IMR-90 (cell line): ENCODE results near the gene ARHGAP12. TPM values are rescaled to one million over a fixed set of nuclear protein-coding genes. Genes with fewer than 3 reads are reported as not detected.
"Not testable (repeated sequence)": the region's sequence is repeated elsewhere in the genome, so short reads cannot be mapped to it uniquely, and the experiment has no call there.

Experiments
- ATAC-seq: fragments of 200-7000 bp; cut with Tn5 transposase; 2 replicates; pipeline ENCODE4 v1.9.1; 2020; ENCODE audit warnings: low read depth, mild to moderate bottlenecking, moderate library complexity
- BruUV-seq: library from RNA; stranded (reverse); fragments of 400-500 nt; replicated peaks from 2 replicates; lab custom pipeline; 2021; lab: Mats Ljungman, UMichigan
- CTCF ChIA-PET: fragments of 300-600 bp; formaldehyde crosslinking; extraction: SDS; loops from one replicate; lab custom pipeline; 2021; ENCODE audit warnings: antibody characterized with exemption; lab: Yijun Ruan, JAX
- POLR2A ChIA-PET: fragments of 300-600 bp; sonication (Branson Sonifier 250); formaldehyde crosslinking; loops from one replicate; lab custom pipeline; 2022; ENCODE audit warnings: antibody characterized with exemption; ENCODE audit not compliant: unreplicated experiment; lab: Charles Lee
- DNase-seq: peaks from one replicate; pipeline ENCODE4 v3.0.0; 2013
- H2AFZ ChIP-seq: replicated peaks from 2 replicates; pipeline ENCODE3; 2013; ENCODE audit warnings: low read length, mild to moderate bottlenecking; ENCODE audit not compliant: poor library complexity
- H2AK5ac ChIP-seq: 2 replicates; pipeline ENCODE4 v1.6.1; 2013; ENCODE audit warnings: low read depth, low read length, inconsistent platforms
- H2AK9ac ChIP-seq: replicated peaks from 2 replicates; pipeline ENCODE3; 2013; ENCODE audit warnings: mild to moderate bottlenecking, low read depth, low read length, moderate library complexity; ENCODE audit not compliant: poor library complexity
- H2BK120ac ChIP-seq: 2 replicates; pipeline ENCODE4 v1.6.1; 2013; ENCODE audit warnings: low read depth, low read length, inconsistent platforms
- H2BK15ac ChIP-seq: 3 replicates; pipeline ENCODE4 v1.6.1; 2013; ENCODE audit warnings: low read depth, low read length, inconsistent platforms
- H2BK20ac ChIP-seq: 2 replicates; pipeline ENCODE4 v1.6.1; 2013; ENCODE audit warnings: low read depth, mild to moderate bottlenecking, inconsistent platforms, low read length, moderate library complexity
- H2BK5ac ChIP-seq: 2 replicates; pipeline ENCODE4 v1.6.1; 2013; ENCODE audit warnings: mild to moderate bottlenecking, low read depth, low read length, inconsistent platforms; ENCODE audit not compliant: poor library complexity, severe bottlenecking
- H3K14ac ChIP-seq: replicated peaks from 2 replicates; pipeline ENCODE4 v1.6.1; 2013; ENCODE audit warnings: low read depth, low read length, inconsistent platforms
- H3K18ac ChIP-seq: 2 replicates; pipeline ENCODE4 v1.6.1; 2013; ENCODE audit warnings: low read depth, low read length, control low read depth
- H3K23ac ChIP-seq: 2 replicates; pipeline ENCODE4 v1.6.1; 2013; ENCODE audit warnings: low read depth, low read length, inconsistent platforms
- H3K27ac ChIP-seq: 2 replicates; pipeline ENCODE4 v1.5.1; 2013; ENCODE audit warnings: mild to moderate bottlenecking, control low read depth, low read length; ENCODE audit not compliant: insufficient read depth
- H3K27me3 ChIP-seq: 2 replicates; pipeline ENCODE4 v1.6.1; 2013; ENCODE audit warnings: low read length; ENCODE audit not compliant: control insufficient read depth, insufficient read depth
- H3K36me3 ChIP-seq: 2 replicates; pipeline ENCODE4 v1.6.1; 2013; ENCODE audit warnings: low read length, mixed read lengths; ENCODE audit not compliant: control insufficient read depth, insufficient read depth
- H3K4ac ChIP-seq: 2 replicates; pipeline ENCODE4 v1.6.1; 2013; ENCODE audit warnings: low read depth, low read length, inconsistent platforms
- H3K4me1 ChIP-seq: 2 replicates; pipeline ENCODE4 v1.6.1; 2013; ENCODE audit warnings: low read length, mixed read lengths; ENCODE audit not compliant: control insufficient read depth, insufficient read depth
- H3K4me2 ChIP-seq: 2 replicates; pipeline ENCODE4 v1.6.1; 2013; ENCODE audit warnings: low read depth, mild to moderate bottlenecking, control low read depth, low read length, moderate library complexity
- H3K4me3 ChIP-seq: 2 replicates; pipeline ENCODE4 v1.5.1; 2013; ENCODE audit warnings: low read depth, mild to moderate bottlenecking, control low read depth, low read length, moderate library complexity; ENCODE audit not compliant: insufficient read depth
- H3K56ac ChIP-seq: 2 replicates; pipeline ENCODE4 v1.6.1; 2013; ENCODE audit warnings: low read length, inconsistent platforms; ENCODE audit not compliant: insufficient read depth; ENCODE audit errors: extremely low read depth
- H3K79me1 ChIP-seq, 2 experiments: 2 replicates each; pipeline ENCODE4 v1.6.1; 2013; ENCODE audit warnings: low read length in 2 of 2, inconsistent platforms in 1 of 2, low read depth in 1 of 2
- H3K9ac ChIP-seq: 2 replicates; pipeline ENCODE4 v1.6.1; 2013; ENCODE audit warnings: low read depth, low read length, control low read depth
- H3K9me1 ChIP-seq: 2 replicates; pipeline ENCODE4 v1.6.1; 2013; ENCODE audit warnings: low read length, inconsistent platforms; ENCODE audit not compliant: insufficient read depth
- H3K9me3 ChIP-seq: 2 replicates; pipeline ENCODE4 v1.6.1; 2013; ENCODE audit warnings: low read length; ENCODE audit not compliant: control insufficient read depth, insufficient read depth
- H4K20me1 ChIP-seq: 2 replicates; pipeline ENCODE4 v1.6.1; 2013; ENCODE audit warnings: low read length, inconsistent platforms; ENCODE audit not compliant: insufficient read depth
- H4K5ac ChIP-seq: 2 replicates; pipeline ENCODE4 v1.6.1; 2013; ENCODE audit warnings: mild to moderate bottlenecking, low read depth, low read length, control low read depth
- H4K8ac ChIP-seq, 2 experiments: 2 replicates each; pipeline ENCODE4 v1.6.1; 2013; ENCODE audit warnings: low read depth in 2 of 2, low read length in 2 of 2, control low read depth in 1 of 2, inconsistent platforms in 1 of 2
- H4K91ac ChIP-seq: 2 replicates; pipeline ENCODE4 v1.6.1; 2013; ENCODE audit warnings: low read depth, low read length, inconsistent platforms; ENCODE audit not compliant: insufficient read depth
- FOS ChIP-seq: fragments of 150-350 bp; IDR thresholded peaks from 2 replicates; pipeline ENCODE4 v1.6.1; 2016; ENCODE audit warnings: low read depth, low read length
- WGBS, 2 experiments: methylation state at CpG; one replicate each; pipeline versions ENCODE4 v1.1.5 to v1.1.7; 2013; ENCODE audit warnings: missing lambda C conversion rate in 2 of 2; ENCODE audit not compliant: insufficient read length in 1 of 2; ENCODE audit errors: extremely low coverage in 2 of 2; 5-methylcytosine and 5-hydroxymethylcytosine counted together
- dilution Hi-C: fragments of 300-500 bp; cut with HindIII; formaldehyde crosslinking; loops from one replicate; pipeline ENCODE4 v1.14.3; 2018; ENCODE audit warnings: low sequenced_read_pairs; ENCODE audit not compliant: unreplicated experiment
- in situ Hi-C: fragments of 300-500 bp; cut with MboI; formaldehyde crosslinking; loops from 3 replicates; pipeline ENCODE4 v1.14.3; 2019; ENCODE audit warnings: low sequenced_read_pairs, inconsistent platforms, mixed read lengths
- intact Hi-C: fragments of 100-400 bp; cut with micrococcal nuclease; formaldehyde crosslinking; loops from 2 replicates; pipeline ENCODE4 v1.10.0; 2022
- polyA plus RNA-seq, 3 experiments: library from polyadenylated mRNA; depleted of rRNA; stranded (reverse); fragments of >200 nt; gene quantifications; 2 replicates each; pipeline ENCODE4 v1.2.3, GENCODE V29; 2012; ENCODE audit warnings: low replicate concordance in 1 of 3
- total RNA-seq: library from RNA; depleted of rRNA; stranded (reverse); fragments of >200 nt; gene quantifications from 2 replicates; pipeline ENCODE4 v1.2.3, GENCODE V29; 2012

Gene ARHGAP12
- total and polyA plus RNA-seq, 2 of the 4 experiments (the other 2 are of a cell fraction) = 9.0 to 28.5 TPM

- intact Hi-C loops, H3K9ac ChIP-seq, H4K5ac ChIP-seq, H3K14ac ChIP-seq, H4K20me1 ChIP-seq, H3K27me3 ChIP-seq, H3K23ac ChIP-seq, H3K4me3 ChIP-seq, H2AFZ ChIP-seq, BruUV-seq, H3K79me1 ChIP-seq, in situ Hi-C loops, H2AK9ac ChIP-seq, POLR2A ChIA-PET, H3K56ac ChIP-seq, H3K4me1 ChIP-seq, H3K4me2 ChIP-seq, H3K36me3 ChIP-seq, H3K9me3 ChIP-seq, dilution Hi-C loops: not testable (repeated sequence)
- H2BK120ac ChIP-seq = peak overlapping the region; percentile 62
- H2BK5ac ChIP-seq = peak overlapping the region; percentile 90
- peak overlapping the region; percentile 55 for H3K18ac ChIP-seq
- peak overlapping the region; percentile 37 for H4K91ac ChIP-seq
- peak overlapping the region; percentile 77 for H3K27ac ChIP-seq
- peaks cover 11% of the 10 kb centered on the region for H3K9me1 ChIP-seq
- peak overlapping the region; percentile 6; the same call in 1 of the 3 replicates for H2BK15ac ChIP-seq
- CTCF ChIA-PET = interaction anchor here (0.7 kb wide), 1 partner anchor 9 kb away, joined by 6 read pairs; no protein-coding TSS in a partner anchor
- DNase-seq (peak; percentile 70), ATAC-seq (peak; percentile 75)
- peak overlapping the region; percentile 65 for H3K4ac ChIP-seq
- 62% methylated on average over 4 of the region's 7 CpGs; no CpG with 5 or more reads in 1 of the 2 experiments for WGBS, 2 experiments
- peak overlapping the region; percentile 16 to 78; a peak in 3 of 4 replicates for H4K8ac ChIP-seq
- H2AK5ac ChIP-seq = peak overlapping the region; percentile 52; the same call in 1 of the 2 replicates
- H2BK20ac ChIP-seq = peak overlapping the region; percentile 18; the same call in 1 of the 2 replicates
- TF ChIP-seq FOS = peak; percentile 32; the same call in 1 of the 2 replicates
These were observed 159.7 kb downstream of the ARHGAP12 start for GRCh38 chr10:31768935-31769334.
